ENCODE data around the gene ATP11A. TPM values are rescaled to one million over a fixed set of nuclear protein-coding genes. Genes with fewer than 3 reads are reported as not detected.

Gene ATP11A
- total and polyA plus RNA-seq, 11 donors, result 20.5 to 146 (median 91.2) TPM

DNA sequence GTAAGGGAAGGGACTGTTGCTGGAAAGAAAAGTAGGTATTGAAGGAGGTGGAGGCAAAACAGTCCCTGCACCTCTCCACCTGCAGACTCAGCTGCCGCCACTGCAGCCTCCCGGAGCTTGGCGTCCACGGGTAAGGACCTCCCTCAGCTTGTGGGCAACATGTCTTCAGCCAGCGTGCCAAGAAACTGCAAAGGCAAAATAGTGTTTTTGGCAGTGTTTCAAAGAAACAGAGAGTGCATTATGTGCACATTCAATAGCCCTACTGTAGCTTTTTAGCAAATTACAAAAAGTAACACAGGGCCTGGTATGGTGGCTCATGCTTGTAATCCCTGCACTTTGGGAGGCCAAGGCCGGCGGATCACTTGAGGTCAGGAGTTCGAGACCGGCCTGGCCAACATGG lies 57.4 kb downstream of the ATP11A start:
- ATAC-seq, result no peak
- peaks cover 0 to 33% (median 17%) of the 10 kb centered on the region in 12 donors for H3K4me1 ChIP-seq
- DNase-seq, result no peak
- no peaks in the 10 kb centered on the region for H3K36me3 ChIP-seq
- intact Hi-C loops (cut with DNase I), result no loop called here
- H3K27me3 ChIP-seq, result no peaks in the 10 kb centered on the region
- H3K27ac ChIP-seq, result no peak overlapping the region
- WGBS, 4 donors, result 73 to 83% (median 76%) methylated on average over 9 of the region's 9 CpGs
- no peaks in the 10 kb centered on the region for H3K9me3 ChIP-seq
- H3K4me3 ChIP-seq, result no peak overlapping the region
- TF ChIP-seq, protein P1, sequence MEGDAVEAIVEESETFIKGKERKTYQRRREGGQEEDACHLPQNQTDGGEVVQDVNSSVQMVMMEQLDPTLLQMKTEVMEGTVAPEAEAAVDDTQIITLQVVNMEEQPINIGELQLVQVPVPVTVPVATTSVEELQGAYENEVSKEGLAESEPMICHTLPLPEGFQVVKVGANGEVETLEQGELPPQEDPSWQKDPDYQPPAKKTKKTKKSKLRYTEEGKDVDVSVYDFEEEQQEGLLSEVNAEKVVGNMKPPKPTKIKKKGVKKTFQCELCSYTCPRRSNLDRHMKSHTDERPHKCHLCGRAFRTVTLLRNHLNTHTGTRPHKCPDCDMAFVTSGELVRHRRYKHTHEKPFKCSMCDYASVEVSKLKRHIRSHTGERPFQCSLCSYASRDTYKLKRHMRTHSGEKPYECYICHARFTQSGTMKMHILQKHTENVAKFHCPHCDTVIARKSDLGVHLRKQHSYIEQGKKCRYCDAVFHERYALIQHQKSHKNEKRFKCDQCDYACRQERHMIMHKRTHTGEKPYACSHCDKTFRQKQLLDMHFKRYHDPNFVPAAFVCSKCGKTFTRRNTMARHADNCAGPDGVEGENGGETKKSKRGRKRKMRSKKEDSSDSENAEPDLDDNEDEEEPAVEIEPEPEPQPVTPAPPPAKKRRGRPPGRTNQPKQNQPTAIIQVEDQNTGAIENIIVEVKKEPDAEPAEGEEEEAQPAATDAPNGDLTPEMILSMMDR (IDR thresholded peaks at IDR 0.05), result no peak
- TF ChIP-seq POLR2A (IDR thresholded peaks at IDR 0.05), result no peak

DNA sequence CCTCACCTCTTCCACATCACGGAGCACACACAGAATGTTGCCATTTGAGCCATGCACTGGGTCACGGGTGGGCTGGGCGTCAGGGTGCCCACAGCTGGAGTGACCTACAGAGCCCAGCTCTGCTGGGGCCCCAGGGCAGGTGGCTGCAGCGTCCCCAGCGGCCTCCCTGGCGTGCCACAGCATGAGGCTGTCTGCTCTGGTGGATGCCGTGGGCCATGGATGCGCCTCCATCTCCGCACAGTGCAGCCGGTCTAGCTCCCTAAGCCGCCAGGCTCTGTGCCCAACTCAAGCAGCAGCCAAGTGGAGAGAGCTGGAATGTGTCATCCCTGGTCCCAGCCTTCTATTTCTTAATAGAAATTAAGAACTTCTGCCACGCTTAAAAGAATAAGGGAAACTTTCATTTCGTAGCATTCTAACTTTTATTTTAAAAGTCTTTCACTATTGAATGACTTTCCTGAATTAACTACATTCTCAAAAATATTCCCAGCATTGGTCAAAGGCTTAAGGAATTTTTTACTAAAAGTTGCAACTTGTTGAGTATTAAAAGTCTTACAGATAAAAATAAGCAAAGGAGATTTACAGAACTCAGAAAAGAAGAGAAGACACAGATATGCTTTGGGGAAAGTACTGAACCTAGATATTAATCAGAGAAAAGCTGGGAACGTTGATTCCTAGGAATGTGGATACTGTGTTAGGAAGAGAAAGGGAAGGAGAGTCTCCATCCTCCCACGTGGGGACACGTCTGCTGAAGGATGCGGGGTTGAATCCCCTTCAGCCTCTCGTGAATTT lies 59.3 kb downstream of the ATP11A start:
- Histone ChIP-seq H3K27ac (peak overlapping the region in 1 of 12 donors; percentile 5), H3K4me3 (no peak overlapping the region), H3K36me3 (no peaks in the 10 kb centered on the region), H3K9me3 (no peaks in the 10 kb centered on the region), H3K27me3 (no peaks in the 10 kb centered on the region), H3K4me1 (peaks cover 3 to 36% (median 18%) of the 10 kb centered on the region in 12 donors)
- DNase-seq, result peak in 2 of 5 donors; percentile 72 to 81
- peak; percentile 52 to 86 (median 82) for ATAC-seq
- WGBS, 4 donors, result 52 to 60% (median 56%) methylated on average over 10 to 18 of the region's 18 CpGs
- intact Hi-C loops (cut with DNase I), result no loop called here
- TF ChIP-seq, protein P1 (IDR thresholded peaks at IDR 0.05), result peak in 2 of 12 donors; percentile 22 to 26
- no peak for TF ChIP-seq POLR2A (IDR thresholded peaks at IDR 0.05)

DNA sequence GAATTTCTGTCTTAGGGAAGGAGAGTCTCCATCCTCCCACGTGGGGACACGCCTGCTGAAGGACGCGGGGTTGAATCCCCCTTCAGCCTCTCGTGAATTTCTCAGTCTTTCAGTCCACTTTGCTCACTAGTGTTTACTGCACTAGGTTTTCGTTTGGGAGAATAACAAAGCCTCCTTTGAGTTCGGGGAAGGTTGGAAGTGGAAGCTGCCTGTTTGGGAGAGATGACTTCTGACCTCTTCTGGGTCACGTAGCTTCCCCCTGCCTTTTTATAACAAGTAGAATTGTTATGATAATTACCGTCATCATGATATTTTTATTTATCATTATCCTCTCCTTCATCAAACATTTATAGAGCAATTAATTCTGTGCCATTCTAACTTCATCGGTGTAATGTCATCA lies 60.7 kb downstream of the ATP11A start:
- Histone ChIP-seq H3K4me1 (peaks cover 0 to 26% (median 10%) of the 10 kb centered on the region in 12 donors), H3K4me3 (no peak overlapping the region), H3K9me3 (no peaks in the 10 kb centered on the region), H3K27me3 (no peaks in the 10 kb centered on the region), H3K36me3 (no peaks in the 10 kb centered on the region), H3K27ac (no peak overlapping the region)
- intact Hi-C loops (cut with DNase I), result loop anchor here in 2 of 10 donors (10.0 kb wide), 2 partner anchors 56 to 106 kb away; partner anchors contain the start of gene ATP11A (in 1 of the 2)
- ATAC-seq (no peak), DNase-seq (no peak)
- TF ChIP-seq, protein P1 (IDR thresholded peaks at IDR 0.05), result no peak
- TF ChIP-seq POLR2A (IDR thresholded peaks at IDR 0.05), result no peak
- 88 to 95% (median 93%) methylated on average over 10 of the region's 10 CpGs for WGBS, 4 donors

DNA sequence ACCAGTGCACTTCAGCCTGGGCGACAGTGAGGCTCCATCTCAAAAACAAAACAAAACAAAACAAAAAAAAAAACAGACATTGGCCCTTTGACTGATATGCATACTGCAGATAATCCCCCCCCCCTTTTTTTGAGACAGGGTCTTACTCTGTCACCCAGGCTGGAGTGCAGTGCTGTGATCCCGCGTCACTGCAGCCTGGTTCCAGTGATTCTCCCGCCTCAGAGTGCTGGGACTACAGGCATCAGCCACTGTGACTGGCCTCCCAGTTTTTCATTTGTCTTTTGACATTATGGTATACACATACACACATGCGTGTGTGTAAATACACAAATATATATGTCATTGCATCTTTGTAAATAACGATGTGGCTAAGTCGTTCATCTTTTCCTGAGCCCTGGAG lies 61.8 kb downstream of the ATP11A start:
- TF ChIP-seq, protein P1 (IDR thresholded peaks at IDR 0.05), result no peak
- TF ChIP-seq POLR2A (IDR thresholded peaks at IDR 0.05), result no peak
- DNase-seq (no peak), ATAC-seq (no peak)
- intact Hi-C loops (cut with DNase I), result loop anchor here in 2 of 10 donors (10.0 kb wide), 2 partner anchors 57 to 107 kb away; partner anchors contain the start of gene ATP11A (in 1 of the 2)
- Histone ChIP-seq H3K36me3 (no peaks in the 10 kb centered on the region), H3K9me3 (no peaks in the 10 kb centered on the region), H3K27me3 (no peaks in the 10 kb centered on the region), H3K4me3 (no peak overlapping the region), H3K27ac (no peak overlapping the region), H3K4me1 (peaks cover 0 to 26% (median 10%) of the 10 kb centered on the region in 12 donors)
- WGBS, 4 donors, result 95 to 98% (median 98%) methylated on average over 7 of the region's 7 CpGs
